SK-N-SH (cell line): ENCODE results near the gene AK5. TPM values are rescaled to one million over a fixed set of nuclear protein-coding genes. Genes with fewer than 3 reads are reported as not detected.

ENCODE experiments used
- CTCF ChIA-PET: fragments of 300-600, 350-600 bp; formaldehyde crosslinking; extraction: SDS; loops from one replicate; lab custom pipeline; 2021; lab: Yijun Ruan, JAX
- POLR2A ChIA-PET: fragments of 350-600 bp; sonication (Branson Sonifier 250); formaldehyde crosslinking; extraction: SDS; loops from one replicate; lab custom pipeline; 2020; ENCODE audit warnings: antibody characterized with exemption, inconsistent platforms; lab: Yijun Ruan, JAX
- DNase-seq: peaks from one replicate; pipeline ENCODE4 v3.0.0; 2012
- H2AFZ ChIP-seq: fragments of 200-600 bp; sonication (generic); 2 replicates; pipeline ENCODE4 v1.8.1; 2016; ENCODE audit warnings: antibody characterized with exemption, mild to moderate bottlenecking, low read depth
- H3F3A ChIP-seq: fragments of 200-600 bp; sonication (generic); replicated peaks from 2 replicates; pipeline ENCODE3; 2016; ENCODE audit warnings: antibody characterized with exemption, mild to moderate bottlenecking; ENCODE audit not compliant: insufficient read depth
- H3K27ac ChIP-seq, 2 experiments: fragments of 200-500 bp in 1 of 2; fragments of 200-600 bp in 1 of 2; sonication (Bioruptor generic) in 1 of 2; sonication (generic), shearing (Covaris generic) in 1 of 2; 2 replicates each; pipeline versions ENCODE4 v1.5.1 to v1.6.1; 2014 to 2016; ENCODE audit warnings: low read depth in 2 of 2, inconsistent platforms in 1 of 2, low read length in 1 of 2, mild to moderate bottlenecking in 1 of 2, mixed read lengths in 1 of 2
- H3K27me3 ChIP-seq: fragments of 200-600 bp; sonication (generic), shearing (Covaris generic); 2 replicates; pipeline ENCODE4 v1.6.1; 2016; ENCODE audit warnings: mixed run types; ENCODE audit not compliant: insufficient read depth
- H3K36me3 ChIP-seq, 2 experiments: fragments of 200-500 bp in 1 of 2; fragments of 200-600 bp in 1 of 2; sonication (Bioruptor generic) in 1 of 2; sonication (generic) in 1 of 2; replicated peaks in 1 of 2; 2 replicates each; pipeline versions ENCODE3 to v1.5.1; 2014 to 2016; ENCODE audit warnings: low read length in 1 of 2, mild to moderate bottlenecking in 1 of 2; ENCODE audit not compliant: insufficient read depth in 2 of 2, control insufficient read depth in 1 of 2
- H3K4me1 ChIP-seq, 2 experiments: fragments of 200-500 bp in 1 of 2; fragments of 200-600 bp in 1 of 2; sonication (Bioruptor generic) in 1 of 2; sonication (generic), shearing (Covaris generic) in 1 of 2; 2 replicates each; pipeline versions ENCODE4 v1.5.1 to v1.6.1; 2014 to 2016; ENCODE audit warnings: low read depth in 1 of 2, low read length in 1 of 2, mixed run types in 1 of 2; ENCODE audit not compliant: insufficient read depth in 2 of 2, control insufficient read depth in 1 of 2
- H3K4me2 ChIP-seq: fragments of 200-600 bp; sonication (generic), shearing (Covaris generic); 2 replicates; pipeline ENCODE4 v1.6.1; 2017; ENCODE audit warnings: mixed run types
- H3K4me3 ChIP-seq, 2 experiments: fragments of 200-500 bp in 1 of 2; fragments of 200-600 bp in 1 of 2; sonication (Bioruptor generic) in 1 of 2; sonication (generic), shearing (Covaris generic) in 1 of 2; 2 replicates each; pipeline versions ENCODE4 v1.5.1 to v1.8.1; 2014 to 2016; ENCODE audit warnings: low read depth in 2 of 2, inconsistent platforms in 1 of 2, low read length in 1 of 2, mild to moderate bottlenecking in 1 of 2, mixed read lengths in 1 of 2, moderate library complexity in 1 of 2
- H3K79me2 ChIP-seq: fragments of 200-600 bp; sonication (generic); 2 replicates; pipeline ENCODE4 v1.8.1; 2017; ENCODE audit warnings: mild to moderate bottlenecking; ENCODE audit not compliant: insufficient read depth
- H3K9ac ChIP-seq: fragments of 200-600 bp; sonication (generic); 2 replicates; pipeline ENCODE4 v1.6.1; 2017; ENCODE audit warnings: mixed run types
- H3K9me2 ChIP-seq: fragments of 200-600 bp; sonication (generic); 2 replicates; pipeline ENCODE4 v1.6.1; 2017; ENCODE audit warnings: mixed run types
- H3K9me3 ChIP-seq: fragments of 200-600 bp; sonication (generic); 2 replicates; pipeline ENCODE4 v1.6.1; 2017; ENCODE audit warnings: mixed run types, mild to moderate bottlenecking, moderate library complexity
- H4K20me1 ChIP-seq: fragments of 200-600 bp; sonication (generic); 2 replicates; pipeline ENCODE4 v1.6.1; 2017; ENCODE audit warnings: mild to moderate bottlenecking, mixed run types; ENCODE audit not compliant: insufficient read depth
- CHD2 ChIP-seq: fragments of 150-350 bp; IDR thresholded peaks from 2 replicates; pipeline ENCODE4 v1.6.1; 2018; ENCODE audit warnings: low read length; ENCODE audit not compliant: partially characterized antibody
- CTCF ChIP-seq: fragments of 200-600 bp; sonication (generic); IDR thresholded peaks from 2 replicates; pipeline ENCODE4 v1.6.1; 2017; ENCODE audit warnings: antibody characterized with exemption, mild to moderate bottlenecking, moderate library complexity
- ELF1 ChIP-seq: IDR thresholded peaks from 2 replicates; pipeline ENCODE4 v1.4.0; 2012
- EP300 ChIP-seq, 2 experiments: IDR thresholded peaks; 2 replicates each; pipeline versions ENCODE4 v1.4.0 to v1.6.1; 2012; ENCODE audit warnings: borderline replicate concordance in 1 of 2, low read depth in 1 of 2, low read length in 1 of 2
- EZH2phosphoT487 ChIP-seq: fragments of 200-600 bp; sonication (generic); IDR thresholded peaks from 2 replicates; pipeline ENCODE4 v1.6.1; 2017; ENCODE audit warnings: low read depth, mixed run types, mild to moderate bottlenecking, antibody characterized with exemption, moderate library complexity, borderline replicate concordance
- FOSL2 ChIP-seq: IDR thresholded peaks from 2 replicates; pipeline ENCODE4 v1.4.0; 2012; ENCODE audit warnings: low read depth, mild to moderate bottlenecking, moderate library complexity, borderline replicate concordance
- FOXJ3 ChIP-seq: sonication (generic); formaldehyde crosslinking; IDR thresholded peaks from 2 replicates; pipeline ENCODE4 v1.5.1; 2020; ENCODE audit warnings: mild to moderate bottlenecking, missing genetic modification reagents
- JUND ChIP-seq: IDR thresholded peaks from 2 replicates; pipeline ENCODE4 v1.4.0; 2012
- MEF2A ChIP-seq: IDR thresholded peaks from 2 replicates; pipeline ENCODE4 v1.4.0; 2012; ENCODE audit warnings: low read depth, borderline replicate concordance
- MXI1 ChIP-seq: IDR thresholded peaks from 2 replicates; pipeline ENCODE4 v1.6.1; 2012; ENCODE audit warnings: mild to moderate bottlenecking, low read depth, low read length, improper control_type of control experiment
- NRF1 ChIP-seq: IDR thresholded peaks from 2 replicates; pipeline ENCODE4 v1.6.1; 2012; ENCODE audit warnings: low read depth, mild to moderate bottlenecking, low read length
- POLR2AphosphoS5 ChIP-seq: IDR thresholded peaks from 2 replicates; pipeline ENCODE4 v1.6.1; 2012; ENCODE audit warnings: low read depth, low read length
- RAD21 ChIP-seq: IDR thresholded peaks from 2 replicates; pipeline ENCODE4 v1.6.1; 2012; ENCODE audit warnings: mild to moderate bottlenecking, low read length
- RCOR1 ChIP-seq: fragments of 150-350 bp; IDR thresholded peaks from 2 replicates; pipeline ENCODE4 v1.6.1; 2017; ENCODE audit warnings: antibody characterized with exemption, low read length
- REST ChIP-seq: IDR thresholded peaks from 2 replicates; pipeline ENCODE4 v1.6.1; 2012; ENCODE audit warnings: mild to moderate bottlenecking, low read depth, low read length, moderate library complexity
- RFX5 ChIP-seq: IDR thresholded peaks from 2 replicates; pipeline ENCODE4 v1.6.1; 2012; ENCODE audit warnings: mild to moderate bottlenecking, improper control_type of control experiment, low read length
- RXRA ChIP-seq: IDR thresholded peaks from 2 replicates; pipeline ENCODE4 v1.4.0; 2012; ENCODE audit warnings: low read depth, mild to moderate bottlenecking, borderline replicate concordance
- SMC3 ChIP-seq: IDR thresholded peaks from 2 replicates; pipeline ENCODE4 v1.6.1; 2012; ENCODE audit warnings: low read depth, low read length, improper control_type of control experiment
- TCF12 ChIP-seq: IDR thresholded peaks from 2 replicates; pipeline ENCODE4 v1.4.0; 2012
- TEAD4 ChIP-seq: IDR thresholded peaks from 2 replicates; pipeline ENCODE4 v1.4.0; 2012; ENCODE audit warnings: mild to moderate bottlenecking, borderline replicate concordance; ENCODE audit not compliant: insufficient read depth
- YY1 ChIP-seq: IDR thresholded peaks from 2 replicates; pipeline ENCODE4 v1.4.0; 2012; ENCODE audit warnings: low read depth, mild to moderate bottlenecking
- WGBS: methylation state at CpG from one replicate; pipeline ENCODE4 v1.1.6; 2017; ENCODE audit warnings: low lambda C conversion rate; 5-methylcytosine and 5-hydroxymethylcytosine counted together
- polyA plus RNA-seq, 3 experiments: library from polyadenylated mRNA; depleted of rRNA; stranded (reverse); fragments of >200 nt; gene quantifications; 2 replicates each; pipeline ENCODE4 v1.2.3, GENCODE V29; 2012
- TF ChIP-seq, protein P1 (sequence below): IDR thresholded peaks from 2 replicates; pipeline ENCODE4 v1.4.0; 2012; ENCODE audit warnings: low read depth
- TF ChIP-seq, protein P2 (sequence below): IDR thresholded peaks from 2 replicates; pipeline ENCODE4; 2012

AK5 gene
- polyA plus RNA-seq, 1 of the 3 experiments (the other 2 are of a cell fraction), result 22.9 TPM

DNA sequence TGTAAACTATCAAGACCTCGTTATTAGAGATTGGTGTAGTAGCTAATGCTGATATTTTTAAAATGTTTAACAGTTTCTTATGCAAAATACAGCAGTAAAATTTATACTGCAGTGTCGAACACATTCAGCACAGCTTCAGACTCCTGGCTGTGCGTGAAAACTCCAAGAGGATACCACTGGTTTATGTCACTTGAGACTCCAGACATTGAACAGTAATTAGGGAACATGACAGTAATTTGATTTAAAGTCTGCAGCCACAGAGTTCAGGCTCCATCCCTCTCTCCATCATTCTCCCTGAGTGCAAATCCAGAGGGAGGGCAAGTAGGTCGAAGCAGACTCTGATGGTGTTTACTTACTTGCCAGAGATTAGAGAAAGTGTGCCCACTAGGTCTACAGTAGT, 94.2 kb downstream of the AK5 start:
- H3F3A ChIP-seq, result peaks cover 15% of the 10 kb centered on the region
- H3K79me2 ChIP-seq, result no peaks in the 10 kb centered on the region
- H2AFZ ChIP-seq, result 0 out of 2 replicates have a peak overlapping the region, but pooled peaks have one; percentile 14
- H3K9me3 ChIP-seq, result no peaks in the 10 kb centered on the region
- H3K27me3 ChIP-seq, result no peaks in the 10 kb centered on the region
- H3K9me2 ChIP-seq, result no peaks in the 10 kb centered on the region
- no peak overlapping the region for H3K4me2 ChIP-seq
- no peak overlapping the region for H3K9ac ChIP-seq
- no peak overlapping the region for H3K4me3 ChIP-seq
- CTCF ChIA-PET, result interaction anchor here (1.1 to 1.8 kb wide), 3 partner anchors 12 to 23 kb away, joined by 4 read pairs; no protein-coding TSS in a partner anchor
- POLR2A ChIA-PET, result no interaction called here
- TF ChIP-seq MEF2A (no peak), ELF1 (no peak), POLR2AphosphoS5 (no peak), MXI1 (no peak; the same call in 1 of the 2 replicates), FOSL2 (no peak), CHD2 (peak; percentile 55), EZH2phosphoT487 (no peak), TCF12 (peak; percentile 66), NRF1 (no peak), RCOR1 (peak; percentile 69), YY1 (no peak), EP300 (IDR thresholded peaks at IDR 0.05; ENCODE audit: borderline replicate concordance in 1 of 2, low read depth in 1 of 2, low read length in 1 of 2) (peak; percentile 15 to 91; a peak in 3 of 4 replicates), JUND (no peak), RFX5 (no peak), RXRA (no peak), RAD21 (peak; percentile 32), REST (no peak), SMC3 (no peak), CTCF (no peak), TEAD4 (no peak), FOXJ3 (peak; percentile 71; the same call in 1 of the 2 replicates)
- TF ChIP-seq, protein P1, sequence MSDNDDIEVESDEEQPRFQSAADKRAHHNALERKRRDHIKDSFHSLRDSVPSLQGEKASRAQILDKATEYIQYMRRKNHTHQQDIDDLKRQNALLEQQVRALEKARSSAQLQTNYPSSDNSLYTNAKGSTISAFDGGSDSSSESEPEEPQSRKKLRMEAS, result no peak
- TF ChIP-seq, protein P2, sequence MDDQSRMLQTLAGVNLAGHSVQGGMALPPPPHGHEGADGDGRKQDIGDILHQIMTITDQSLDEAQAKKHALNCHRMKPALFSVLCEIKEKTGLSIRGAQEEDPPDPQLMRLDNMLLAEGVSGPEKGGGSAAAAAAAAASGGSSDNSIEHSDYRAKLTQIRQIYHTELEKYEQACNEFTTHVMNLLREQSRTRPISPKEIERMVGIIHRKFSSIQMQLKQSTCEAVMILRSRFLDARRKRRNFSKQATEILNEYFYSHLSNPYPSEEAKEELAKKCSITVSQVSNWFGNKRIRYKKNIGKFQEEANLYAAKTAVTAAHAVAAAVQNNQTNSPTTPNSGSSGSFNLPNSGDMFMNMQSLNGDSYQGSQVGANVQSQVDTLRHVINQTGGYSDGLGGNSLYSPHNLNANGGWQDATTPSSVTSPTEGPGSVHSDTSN, result peak; percentile 64
- H3K4me1 ChIP-seq, result peaks cover 21 to 23% of the 10 kb centered on the region in 2 experiments
- WGBS, result 45% methylated on average over 4 of the region's 4 CpGs
- peak overlapping the region in 1 of 2 experiments; percentile 96; a peak in 2 of 4 replicates for H3K27ac ChIP-seq
- H3K36me3 ChIP-seq, result no peaks in the 10 kb centered on the region
- no peaks in the 10 kb centered on the region for H4K20me1 ChIP-seq
- DNase-seq, result peak; percentile 54
